ENCODE measurements around the gene GMDS.

GMDS gene

GRCh38 chr6:1787894-1788293, 457.5 kb downstream of the GMDS start:
- no peak for DNase-seq

GRCh38 chr6:1786455-1787453, 458.7 kb downstream of the GMDS start:
- DNase-seq, result no peak

- DNase-seq, result no peak
Observed at GRCh38 chr6:1784422-1784884, 461.0 kb downstream of the GMDS start.

GRCh38 chr6:1781817-1782184, 463.6 kb downstream of the GMDS start:
- DNase-seq, result no peak

GRCh38 chr6:1781152-1781816, 464.1 kb downstream of the GMDS start:
- DNase-seq, result no peak

- no peak for DNase-seq
Observed at GRCh38 chr6:1780251-1780867, 465.0 kb downstream of the GMDS start.

GRCh38 chr6:1778686-1779235, 466.6 kb downstream of the GMDS start:
- DNase-seq, result no peak

- DNase-seq, result no peak
Observed at GRCh38 chr6:1777921-1778685, 467.3 kb downstream of the GMDS start.

GRCh38 chr6:1775441-1775840, 470.0 kb downstream of the GMDS start:
- no peak for DNase-seq

- DNase-seq, result no peak
Observed at GRCh38 chr6:1774226-1774915, 471.0 kb downstream of the GMDS start.

- no peak for DNase-seq
Observed at GRCh38 chr6:1773700-1774099, 471.7 kb downstream of the GMDS start.

- DNase-seq, result no peak
Observed at GRCh38 chr6:1770968-1771723, 474.3 kb downstream of the GMDS start.

GRCh38 chr6:1770435-1770843, 475.0 kb downstream of the GMDS start:
- no peak for DNase-seq

GRCh38 chr6:1767481-1768246, 477.7 kb downstream of the GMDS start:
- DNase-seq, result no peak

GRCh38 chr6:1766654-1767053, 478.8 kb downstream of the GMDS start:
- DNase-seq, result no peak

- no peak for DNase-seq
Observed at GRCh38 chr6:1765160-1765903, 480.1 kb downstream of the GMDS start.

GRCh38 chr6:1764397-1764987, 480.9 kb downstream of the GMDS start:
- DNase-seq, result no peak

GRCh38 chr6:1763404-1763803, 482.0 kb downstream of the GMDS start:
- no peak for DNase-seq

- no peak for DNase-seq
Observed at GRCh38 chr6:1762203-1762602, 483.2 kb downstream of the GMDS start.
